ENCODE measurements around the gene TNN. TPM values are rescaled to one million over a fixed set of nuclear protein-coding genes. Genes with fewer than 3 reads are reported as not detected.

The TNN gene
- total and polyA plus RNA-seq, 10 of the 15 experiments (the other 5 are each of a cell fraction or from before 2014, with no cell fraction given), result 0.05 to 0.17 (median 0.11) TPM

DNA sequence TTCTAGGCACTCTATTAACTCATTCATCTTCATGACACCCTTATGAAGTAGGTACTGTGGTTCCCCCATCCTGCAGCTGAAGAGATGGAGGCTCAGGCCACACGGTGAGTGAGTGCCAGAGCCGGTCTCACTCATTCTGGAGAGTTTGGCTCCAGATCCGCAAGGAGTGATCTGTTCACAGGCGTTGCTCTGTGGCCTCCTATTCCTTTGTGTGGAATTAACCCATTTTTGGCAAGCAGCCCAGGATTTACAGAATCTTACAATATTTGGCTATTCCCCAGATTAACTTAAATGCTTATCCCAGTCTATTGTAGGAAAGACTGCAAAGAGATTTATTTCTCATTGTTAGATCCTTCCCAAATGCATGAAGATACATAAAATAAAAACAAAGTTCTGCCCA lies 95.3 kb downstream of the TNN start:
- in situ Hi-C loops (cut with MboI) (no loop called here), intact Hi-C loops (cut with micrococcal nuclease; ENCODE audit: unreplicated experiment) (no loop called here)
- Histone ChIP-seq H3K9ac (ENCODE audit: control insufficient read depth, insufficient read depth, low read length) (no peak overlapping the region), H2AFZ (ENCODE audit: control insufficient read depth, low read depth, low read length) (no peak overlapping the region), H3K79me2 (ENCODE audit: control insufficient read depth, insufficient read depth, low read length) (no peaks in the 10 kb centered on the region), H3K4me1 (ENCODE audit: control insufficient read depth, insufficient read depth, low read length) (no peaks in the 10 kb centered on the region), H3K4me3 (no peak overlapping the region), H3K27ac (ENCODE audit: control insufficient read depth, insufficient read depth) (no peak overlapping the region), H3K4me2 (ENCODE audit: control insufficient read depth, insufficient read depth) (no peak overlapping the region), H4K20me1 (ENCODE audit: control insufficient read depth, insufficient read depth) (no peaks in the 10 kb centered on the region), H3K27me3 (replicated peaks in 1 of 2; ENCODE audit: control insufficient read depth in 2 of 2, insufficient read depth in 2 of 2, low read length in 1 of 2) (no peaks in the 10 kb centered on the region), H3K9me3 (replicated peaks; ENCODE audit: control insufficient read depth, insufficient read depth, low read length) (no peaks in the 10 kb centered on the region), H3K36me3 (ENCODE audit: control insufficient read depth in 2 of 2, insufficient read depth in 2 of 2, low read length in 1 of 2) (peaks cover 15 to 40% of the 10 kb centered on the region in 2 experiments)
- DNase-seq (ENCODE audit: low read depth, low spot score) (no peak), FAIRE-seq (no peak), ATAC-seq (no peak)
- no peak for TF ChIP-seq FOS (IDR thresholded peaks at IDR 0.05; ENCODE audit: borderline replicate concordance, extremely low read depth, insufficient read length)
- no peak for TF ChIP-seq RFX5 (IDR thresholded peaks at IDR 0.05; ENCODE audit: low read depth, low read length)
- no peak for TF ChIP-seq RAD51 (IDR thresholded peaks at IDR 0.05)
- no peak for TF ChIP-seq NR2C2 (IDR thresholded peaks at IDR 0.05; ENCODE audit: borderline replicate concordance, control insufficient read depth, insufficient read length, low read depth)
- no peak for TF ChIP-seq HCFC1 (IDR thresholded peaks at IDR 0.05; ENCODE audit: low read length)
- TF ChIP-seq, protein P1, sequence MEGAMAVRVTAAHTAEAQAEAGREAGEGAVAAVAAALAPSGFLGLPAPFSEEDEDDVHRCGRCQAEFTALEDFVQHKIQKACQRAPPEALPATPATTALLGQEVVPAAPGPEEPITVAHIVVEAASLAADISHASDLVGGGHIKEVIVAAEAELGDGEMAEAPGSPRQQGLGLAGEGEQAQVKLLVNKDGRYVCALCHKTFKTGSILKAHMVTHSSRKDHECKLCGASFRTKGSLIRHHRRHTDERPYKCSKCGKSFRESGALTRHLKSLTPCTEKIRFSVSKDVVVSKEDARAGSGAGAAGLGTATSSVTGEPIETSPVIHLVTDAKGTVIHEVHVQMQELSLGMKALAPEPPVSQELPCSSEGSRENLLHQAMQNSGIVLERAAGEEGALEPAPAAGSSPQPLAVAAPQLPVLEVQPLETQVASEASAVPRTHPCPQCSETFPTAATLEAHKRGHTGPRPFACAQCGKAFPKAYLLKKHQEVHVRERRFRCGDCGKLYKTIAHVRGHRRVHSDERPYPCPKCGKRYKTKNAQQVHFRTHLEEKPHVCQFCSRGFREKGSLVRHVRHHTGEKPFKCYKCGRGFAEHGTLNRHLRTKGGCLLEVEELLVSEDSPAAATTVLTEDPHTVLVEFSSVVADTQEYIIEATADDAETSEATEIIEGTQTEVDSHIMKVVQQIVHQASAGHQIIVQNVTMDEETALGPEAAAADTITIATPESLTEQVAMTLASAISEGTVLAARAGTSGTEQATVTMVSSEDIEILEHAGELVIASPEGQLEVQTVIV (IDR thresholded peaks at IDR 0.05; ENCODE audit: borderline replicate concordance, partially characterized antibody), result no peak
- ChIA-PET POLR2A (no interaction called here), RAD21 (ENCODE audit: unreplicated experiment) (no interaction called here), CTCF (interaction anchor here (1.0 to 12.8 kb wide), 4 partner anchors 11 to 152 kb away, joined by 4 to 477 read pairs (median 14); no protein-coding TSS in a partner anchor), SMC1A (ENCODE audit: uncharacterized antibody, unreplicated experiment) (interaction anchor here (0.6 kb wide), 1 partner anchor 151 kb away, joined by 3 read pairs; no protein-coding TSS in a partner anchor)
- 97% methylated on average over 4 of the region's 4 CpGs for WGBS (ENCODE audit: insufficient coverage, insufficient replicate concordance, low lambda C conversion rate, missing lambda C conversion rate)
- BruUV-seq (replicated peaks), result no TSS peak

All from GM12878 (cell line).